ENCODE results near the gene FLRT1.

FLRT1 gene

DNA sequence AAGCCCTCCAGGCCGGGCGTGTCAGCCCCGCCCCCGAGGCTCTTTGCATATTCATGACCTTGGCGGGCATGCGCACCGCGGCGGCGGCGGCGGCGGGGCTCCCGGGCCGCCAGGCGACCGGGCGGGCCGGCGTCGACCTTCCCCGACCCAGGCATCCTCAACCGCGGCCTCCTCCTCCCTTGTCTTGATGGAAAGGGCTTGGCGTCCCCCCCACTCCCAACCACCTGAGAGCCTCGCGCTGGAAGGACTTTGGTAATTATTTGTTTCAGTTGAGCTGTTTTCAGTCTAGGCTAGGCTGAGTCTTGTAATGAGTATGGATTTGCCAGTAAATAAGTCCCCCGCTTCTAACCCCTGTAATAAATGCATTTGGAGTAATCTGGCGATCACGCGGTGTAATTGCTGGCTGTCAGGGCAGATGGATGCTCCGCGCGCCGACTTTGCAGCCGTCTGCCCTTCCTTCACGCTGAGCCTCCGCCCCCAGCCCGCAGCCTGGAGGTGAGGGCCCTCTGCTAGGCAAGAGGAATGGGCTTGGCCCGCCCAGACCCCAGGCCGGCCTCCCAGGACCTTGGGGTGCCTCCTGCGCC lies 25.2 kb downstream of the FLRT1 start:
- peak overlapping the region; percentile 60 for H3K4me3 ChIP-seq (ENCODE audit: low read length)
- DNase-seq (ENCODE audit: low read depth) = peak; percentile 24
- TF ChIP-seq, protein P1, sequence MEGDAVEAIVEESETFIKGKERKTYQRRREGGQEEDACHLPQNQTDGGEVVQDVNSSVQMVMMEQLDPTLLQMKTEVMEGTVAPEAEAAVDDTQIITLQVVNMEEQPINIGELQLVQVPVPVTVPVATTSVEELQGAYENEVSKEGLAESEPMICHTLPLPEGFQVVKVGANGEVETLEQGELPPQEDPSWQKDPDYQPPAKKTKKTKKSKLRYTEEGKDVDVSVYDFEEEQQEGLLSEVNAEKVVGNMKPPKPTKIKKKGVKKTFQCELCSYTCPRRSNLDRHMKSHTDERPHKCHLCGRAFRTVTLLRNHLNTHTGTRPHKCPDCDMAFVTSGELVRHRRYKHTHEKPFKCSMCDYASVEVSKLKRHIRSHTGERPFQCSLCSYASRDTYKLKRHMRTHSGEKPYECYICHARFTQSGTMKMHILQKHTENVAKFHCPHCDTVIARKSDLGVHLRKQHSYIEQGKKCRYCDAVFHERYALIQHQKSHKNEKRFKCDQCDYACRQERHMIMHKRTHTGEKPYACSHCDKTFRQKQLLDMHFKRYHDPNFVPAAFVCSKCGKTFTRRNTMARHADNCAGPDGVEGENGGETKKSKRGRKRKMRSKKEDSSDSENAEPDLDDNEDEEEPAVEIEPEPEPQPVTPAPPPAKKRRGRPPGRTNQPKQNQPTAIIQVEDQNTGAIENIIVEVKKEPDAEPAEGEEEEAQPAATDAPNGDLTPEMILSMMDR (conservative IDR thresholded peaks at IDR 0.05; ENCODE audit: low read length) = no peak

DNA sequence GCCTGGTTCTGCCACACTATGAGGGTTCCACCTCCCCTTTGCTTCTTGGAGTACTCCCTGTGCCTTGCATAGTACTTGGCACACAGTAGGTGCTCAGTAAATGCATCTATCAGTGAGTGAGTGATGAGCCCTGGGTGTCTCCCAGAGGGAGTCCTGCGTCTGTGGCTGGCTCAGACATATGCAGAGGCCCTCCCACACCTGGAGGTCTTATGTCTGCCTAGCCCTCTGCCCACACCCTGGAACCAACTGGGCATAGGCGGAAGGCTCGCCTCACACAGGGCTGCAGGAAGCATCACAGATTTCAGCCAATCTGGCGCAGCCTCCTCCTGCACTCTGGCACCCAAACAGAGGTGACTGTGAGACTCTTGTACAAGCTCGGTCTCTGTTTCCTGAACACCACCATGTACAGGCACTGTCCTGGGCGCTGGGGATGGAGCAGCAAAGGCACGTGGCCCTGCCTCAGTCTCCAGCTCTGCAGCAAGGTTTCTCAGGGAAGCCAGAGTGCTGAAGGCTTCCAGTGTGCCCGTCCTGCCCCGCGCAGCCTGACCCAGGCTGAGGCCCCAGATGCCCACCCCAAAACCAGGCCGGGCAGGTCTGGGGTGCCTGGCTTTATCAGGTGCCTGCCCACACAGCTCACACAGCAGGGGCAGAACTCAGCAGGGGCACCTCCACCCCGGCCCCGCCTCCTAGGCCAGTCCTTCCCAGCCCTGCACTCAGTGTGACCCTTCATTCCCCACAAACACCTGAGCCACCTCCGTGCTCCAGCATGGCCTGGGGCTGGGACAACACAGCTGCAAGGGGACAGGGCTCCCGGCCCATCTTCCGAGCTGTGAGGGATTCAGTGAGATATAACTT lies 26.7 kb downstream of the FLRT1 start:
- no peak for DNase-seq (ENCODE audit: low read depth)
- no peak overlapping the region for H3K4me3 ChIP-seq (ENCODE audit: low read length)
- TF ChIP-seq, protein P1 (conservative IDR thresholded peaks at IDR 0.05; ENCODE audit: low read length) = no peak

DNA sequence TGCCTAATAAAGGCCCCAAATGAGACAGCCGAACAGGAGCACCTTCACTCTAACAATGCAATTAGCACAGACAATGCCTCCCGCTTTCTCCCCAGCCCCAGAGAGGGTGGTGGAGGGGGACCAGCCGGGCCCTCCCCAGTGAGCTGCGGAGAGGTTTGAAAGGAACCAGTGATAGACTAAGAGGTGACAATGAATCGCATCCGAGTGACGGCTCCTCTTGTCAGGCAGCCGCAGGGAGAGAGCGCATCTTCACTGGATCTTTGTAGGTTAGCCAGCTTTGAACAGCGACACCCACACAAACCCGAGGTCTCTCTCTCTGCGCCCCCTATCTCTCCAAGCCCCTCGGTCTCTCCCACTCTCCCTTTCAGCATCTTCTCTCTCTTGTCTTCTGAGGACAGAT lies 28.0 kb downstream of the FLRT1 start:
- TF ChIP-seq, protein P1 (conservative IDR thresholded peaks at IDR 0.05; ENCODE audit: low read length) = no peak
- no peak for DNase-seq (ENCODE audit: low read depth)
- no peak overlapping the region for H3K4me3 ChIP-seq (ENCODE audit: low read length)

DNA sequence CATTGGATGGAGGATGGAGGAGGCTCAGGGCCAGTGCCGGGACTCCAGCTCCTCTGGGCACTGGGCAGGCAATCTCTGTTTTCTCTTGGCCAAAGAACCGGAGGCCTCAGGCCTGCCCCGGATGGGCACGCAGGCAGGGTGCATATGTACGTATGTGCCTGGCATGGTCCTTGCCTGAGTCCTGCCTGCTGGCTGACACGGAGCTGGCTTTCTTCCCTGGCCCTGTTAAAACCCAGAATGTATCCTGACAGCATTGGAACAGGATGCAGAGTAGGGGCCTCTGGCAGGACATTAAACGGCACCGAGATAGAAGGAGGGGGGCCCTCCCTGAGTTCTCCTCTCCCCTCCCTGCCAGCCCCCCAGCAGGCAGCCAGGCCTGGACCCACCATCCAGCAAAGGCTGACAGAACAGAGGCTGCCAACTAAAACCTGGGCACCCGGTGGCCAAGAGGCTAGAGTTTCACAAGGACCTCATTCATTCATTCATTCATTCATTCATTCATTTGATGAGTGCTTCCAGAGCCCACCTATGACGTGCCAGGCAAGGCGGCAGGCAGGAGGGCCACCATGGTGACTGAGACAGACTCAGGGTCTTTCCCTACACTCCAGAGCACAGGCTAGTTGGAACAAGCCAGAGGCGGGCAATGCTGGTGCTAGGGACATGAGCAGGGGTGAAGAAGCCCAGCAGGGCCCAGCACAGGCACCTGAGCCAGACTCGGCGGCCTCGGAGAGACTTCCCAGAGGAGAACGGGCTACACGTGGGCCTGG lies 28.8 kb downstream of the FLRT1 start:
- DNase-seq (ENCODE audit: low read depth) = no peak
- no peak overlapping the region for H3K4me3 ChIP-seq (ENCODE audit: low read length)
- TF ChIP-seq, protein P1 (conservative IDR thresholded peaks at IDR 0.05; ENCODE audit: low read length) = no peak

DNA sequence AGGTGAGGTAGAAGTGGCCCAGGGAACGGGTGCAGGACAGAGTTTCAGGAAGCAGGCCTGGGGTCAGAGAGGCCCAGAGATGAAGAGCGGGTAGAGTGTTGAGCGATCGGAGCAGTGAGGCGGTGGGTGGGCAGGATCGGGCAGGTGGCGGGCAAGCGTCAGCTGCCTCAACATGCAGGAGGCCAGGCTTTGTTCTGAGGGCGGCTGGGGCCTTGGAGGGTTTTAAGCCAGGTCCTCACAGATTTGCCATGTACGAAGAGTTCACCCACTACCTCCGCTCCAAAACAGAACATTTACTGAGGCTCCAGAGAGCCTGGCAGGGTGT lies 29.4 kb downstream of the FLRT1 start:
- H3K4me3 ChIP-seq (ENCODE audit: low read length) = no peak overlapping the region
- no peak for DNase-seq (ENCODE audit: low read depth)
- TF ChIP-seq, protein P1 (conservative IDR thresholded peaks at IDR 0.05; ENCODE audit: low read length) = no peak

DNA sequence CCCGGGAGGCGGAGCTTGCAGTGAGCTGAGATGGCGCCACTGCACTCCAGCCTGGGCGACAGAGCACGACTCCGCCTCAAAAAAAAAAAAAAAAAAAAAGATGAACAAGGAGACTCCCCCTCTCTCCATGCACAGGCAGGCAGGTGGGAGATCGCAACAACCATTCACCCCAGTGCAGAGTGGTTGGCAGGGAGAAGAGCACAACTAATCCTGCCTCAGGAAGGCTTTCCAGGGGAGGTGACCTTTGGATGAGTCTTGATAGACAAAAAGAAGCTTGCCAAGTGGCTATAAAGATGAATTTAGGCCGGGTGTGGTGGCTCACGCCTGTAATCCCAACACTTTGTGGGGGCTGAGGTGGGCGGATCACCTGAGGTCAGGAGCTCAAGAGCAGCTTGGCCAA lies 30.0 kb downstream of the FLRT1 start:
- H3K4me3 ChIP-seq (ENCODE audit: low read length) = no peak overlapping the region
- no peak for DNase-seq (ENCODE audit: low read depth)
- TF ChIP-seq, protein P1 (conservative IDR thresholded peaks at IDR 0.05; ENCODE audit: low read length) = no peak

Measured in AG10803 (cell line).